Loucy (cell line): ENCODE measurements around the gene DBR1.

Experiments used
- H2AFZ ChIP-seq: fragments of 200-600 bp; sonication (generic); 2 replicates; pipeline ENCODE4 v1.6.0; 2016; ENCODE audit warnings: antibody characterized with exemption, mild to moderate bottlenecking, low read length, moderate library complexity
- H3F3A ChIP-seq: fragments of 200-600 bp; 2 replicates; pipeline ENCODE4 v1.6.0; 2016; ENCODE audit warnings: antibody characterized with exemption, low read depth, mild to moderate bottlenecking
- H3K27me3 ChIP-seq: fragments of 200-600 bp; sonication (generic); 2 replicates; pipeline ENCODE4 v1.6.1; 2014; ENCODE audit warnings: low read length, mild to moderate bottlenecking; ENCODE audit not compliant: insufficient read depth, poor library complexity, severe bottlenecking
- H3K36me3 ChIP-seq: fragments of 200-600 bp; sonication (generic); 2 replicates; pipeline ENCODE4 v1.6.1; 2016; ENCODE audit warnings: low read length; ENCODE audit not compliant: insufficient read depth
- H3K4me1 ChIP-seq: fragments of 200-600 bp; sonication (generic); 2 replicates; pipeline ENCODE4 v1.5.1; 2014; ENCODE audit warnings: low read length, mild to moderate bottlenecking; ENCODE audit not compliant: insufficient read depth, poor library complexity, severe bottlenecking
- H3K4me2 ChIP-seq: fragments of 200-600 bp; sonication (generic); 2 replicates; pipeline ENCODE4 v1.6.0; 2014; ENCODE audit warnings: antibody characterized with exemption, low read length, low read depth, mild to moderate bottlenecking; ENCODE audit not compliant: poor library complexity, severe bottlenecking
- H3K4me3 ChIP-seq: fragments of 200-600 bp; sonication (generic); 2 replicates; pipeline ENCODE4 v1.5.1; 2014; ENCODE audit warnings: low read length, mild to moderate bottlenecking, mixed read lengths; ENCODE audit not compliant: poor library complexity, severe bottlenecking
- H3K79me2 ChIP-seq: fragments of 200-600 bp; sonication (generic); 2 replicates; pipeline ENCODE4 v1.6.1; 2014; ENCODE audit warnings: low read length; ENCODE audit not compliant: insufficient read depth
- H3K9ac ChIP-seq: fragments of 200-600 bp; sonication (generic); 2 replicates; pipeline ENCODE4 v1.6.0; 2014; ENCODE audit warnings: mild to moderate bottlenecking, low read depth, low read length, moderate library complexity; ENCODE audit not compliant: poor library complexity, severe bottlenecking
- H3K9me2 ChIP-seq: fragments of 200-600 bp; sonication (generic); replicated peaks from 2 replicates; pipeline ENCODE4 v1.6.1; 2016; ENCODE audit warnings: low read depth, low read length, mixed read lengths
- H3K9me3 ChIP-seq: fragments of 200-600 bp; sonication (generic); 2 replicates; pipeline ENCODE4 v1.6.1; 2014; ENCODE audit warnings: mild to moderate bottlenecking, antibody characterized with exemption, low read length, low read depth; ENCODE audit not compliant: insufficient read depth
- H4K20me1 ChIP-seq: fragments of 200-600 bp; sonication (generic); 2 replicates; pipeline ENCODE4 v1.6.0; 2014; ENCODE audit warnings: antibody characterized with exemption, low read length, mild to moderate bottlenecking; ENCODE audit not compliant: insufficient read depth, poor library complexity, severe bottlenecking
- EZH2phosphoT487 ChIP-seq: fragments of 200-600 bp; IDR thresholded peaks from 2 replicates; pipeline ENCODE4 v1.6.1; 2018; ENCODE audit warnings: antibody characterized with exemption, mild to moderate bottlenecking, moderate library complexity, borderline replicate concordance
- TF ChIP-seq, protein P1 (sequence below): fragments of 200-600 bp; sonication (generic); conservative IDR thresholded peaks from 2 replicates; pipeline ENCODE4 v1.5.1; 2014; ENCODE audit warnings: mild to moderate bottlenecking, antibody characterized with exemption, low read length

DBR1 gene

DNA sequence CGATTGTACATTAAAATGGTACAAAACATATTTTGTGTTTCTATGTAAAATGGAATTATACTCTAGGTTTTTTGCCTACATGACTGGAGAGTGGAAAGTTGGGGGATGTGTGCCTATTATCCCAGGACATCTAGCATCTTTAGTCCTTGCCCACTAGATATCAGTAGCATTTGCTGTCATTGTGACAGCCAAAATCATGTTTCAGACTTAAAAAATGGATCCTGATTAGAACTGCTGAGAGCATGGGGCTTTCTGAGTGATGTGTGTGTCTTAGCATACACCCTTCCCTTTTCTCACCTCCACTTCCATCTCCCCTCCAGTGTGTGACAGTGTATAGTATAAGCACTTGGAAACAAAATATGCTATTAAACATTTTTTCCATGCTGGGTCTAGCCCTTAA, 25.7 kb upstream of the DBR1 start:
- peak overlapping the region; percentile 65 for H3K4me3 ChIP-seq
- H3K4me2 ChIP-seq, result peak overlapping the region; percentile 78
- H4K20me1 ChIP-seq, result peaks cover 45% of the 10 kb centered on the region
- H3K9me3 ChIP-seq, result no peaks in the 10 kb centered on the region
- H3K27me3 ChIP-seq, result no peaks in the 10 kb centered on the region
- H3K9me2 ChIP-seq, result no peaks in the 10 kb centered on the region
- H3F3A ChIP-seq, result peaks cover 13% of the 10 kb centered on the region; the same call in 1 of the 2 replicates
- H3K9ac ChIP-seq, result peak overlapping the region; percentile 71
- H3K4me1 ChIP-seq, result peaks cover 67% of the 10 kb centered on the region
- peaks cover 95% of the 10 kb centered on the region for H3K79me2 ChIP-seq
- peaks cover 3% of the 10 kb centered on the region; the same call in 1 of the 2 replicates for H3K36me3 ChIP-seq
- H2AFZ ChIP-seq, result no peak overlapping the region
- no peak for TF ChIP-seq EZH2phosphoT487
- TF ChIP-seq, protein P1, sequence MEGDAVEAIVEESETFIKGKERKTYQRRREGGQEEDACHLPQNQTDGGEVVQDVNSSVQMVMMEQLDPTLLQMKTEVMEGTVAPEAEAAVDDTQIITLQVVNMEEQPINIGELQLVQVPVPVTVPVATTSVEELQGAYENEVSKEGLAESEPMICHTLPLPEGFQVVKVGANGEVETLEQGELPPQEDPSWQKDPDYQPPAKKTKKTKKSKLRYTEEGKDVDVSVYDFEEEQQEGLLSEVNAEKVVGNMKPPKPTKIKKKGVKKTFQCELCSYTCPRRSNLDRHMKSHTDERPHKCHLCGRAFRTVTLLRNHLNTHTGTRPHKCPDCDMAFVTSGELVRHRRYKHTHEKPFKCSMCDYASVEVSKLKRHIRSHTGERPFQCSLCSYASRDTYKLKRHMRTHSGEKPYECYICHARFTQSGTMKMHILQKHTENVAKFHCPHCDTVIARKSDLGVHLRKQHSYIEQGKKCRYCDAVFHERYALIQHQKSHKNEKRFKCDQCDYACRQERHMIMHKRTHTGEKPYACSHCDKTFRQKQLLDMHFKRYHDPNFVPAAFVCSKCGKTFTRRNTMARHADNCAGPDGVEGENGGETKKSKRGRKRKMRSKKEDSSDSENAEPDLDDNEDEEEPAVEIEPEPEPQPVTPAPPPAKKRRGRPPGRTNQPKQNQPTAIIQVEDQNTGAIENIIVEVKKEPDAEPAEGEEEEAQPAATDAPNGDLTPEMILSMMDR, result no peak

DNA sequence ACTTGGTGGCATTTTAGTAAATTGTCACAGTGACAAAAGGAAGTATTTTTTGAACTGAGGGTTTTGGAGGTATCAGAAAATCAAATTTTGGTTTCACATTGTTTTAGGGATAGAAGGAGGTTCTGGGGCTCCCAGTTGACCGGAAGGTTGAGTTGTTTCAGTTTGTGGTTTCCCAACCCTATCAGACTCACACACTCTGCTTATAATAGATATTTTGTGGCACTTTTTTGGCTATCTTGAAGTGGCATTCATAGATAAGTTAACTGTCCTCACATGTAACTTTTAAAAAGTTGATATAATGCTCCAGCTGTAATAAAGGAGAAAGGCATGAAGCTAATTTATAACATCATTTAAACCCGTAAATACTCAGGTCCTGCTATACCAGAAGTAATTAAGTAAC, 25.1 kb upstream of the DBR1 start:
- TF ChIP-seq, protein P1, result no peak
- peak overlapping the region; percentile 65 for H3K4me3 ChIP-seq
- no peaks in the 10 kb centered on the region for H3K9me3 ChIP-seq
- peaks cover 95% of the 10 kb centered on the region for H3K79me2 ChIP-seq
- H2AFZ ChIP-seq, result no peak overlapping the region
- H3K9ac ChIP-seq, result peak overlapping the region; percentile 71
- peaks cover 45% of the 10 kb centered on the region for H4K20me1 ChIP-seq
- H3K4me2 ChIP-seq, result peak overlapping the region; percentile 78
- peaks cover 13% of the 10 kb centered on the region; the same call in 1 of the 2 replicates for H3F3A ChIP-seq
- H3K36me3 ChIP-seq, result no peaks in the 10 kb centered on the region; the same call in 1 of the 2 replicates
- H3K9me2 ChIP-seq, result no peaks in the 10 kb centered on the region
- no peaks in the 10 kb centered on the region for H3K27me3 ChIP-seq
- H3K4me1 ChIP-seq, result peaks cover 65% of the 10 kb centered on the region

DNA sequence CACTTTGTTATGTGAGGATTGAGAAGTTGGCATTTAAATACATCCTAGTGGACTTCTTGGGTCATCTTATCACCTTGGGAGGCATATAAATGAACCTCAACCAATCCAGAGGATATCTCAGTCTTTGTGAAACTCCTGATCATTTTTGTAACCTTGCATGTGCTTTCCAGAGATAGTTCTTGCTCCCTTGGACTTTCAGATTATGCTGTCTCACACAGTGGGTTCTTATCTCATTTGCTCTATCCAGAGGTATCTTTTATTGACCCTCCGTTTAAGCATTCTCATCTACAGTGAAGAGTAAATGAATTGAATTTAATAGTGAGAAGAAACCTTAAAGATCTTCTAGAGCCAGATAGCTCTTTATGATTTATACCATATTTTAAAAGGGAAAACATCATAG, 22.8 kb upstream of the DBR1 start:
- Histone ChIP-seq H3K4me2 (peak overlapping the region; percentile 36), H4K20me1 (peaks cover 52% of the 10 kb centered on the region), H3K9ac (no peak overlapping the region), H3K9me3 (no peaks in the 10 kb centered on the region), H3K4me3 (peak overlapping the region; percentile 9), H3K4me1 (peaks cover 45% of the 10 kb centered on the region), H3K9me2 (no peaks in the 10 kb centered on the region), H3K36me3 (no peaks in the 10 kb centered on the region; the same call in 1 of the 2 replicates), H3K79me2 (peaks cover 93% of the 10 kb centered on the region), H3K27me3 (no peaks in the 10 kb centered on the region), H3F3A (peaks cover 13% of the 10 kb centered on the region; the same call in 1 of the 2 replicates), H2AFZ (no peak overlapping the region)
- no peak for TF ChIP-seq EZH2phosphoT487
- TF ChIP-seq, protein P1, result no peak
